T-helper 17 cell (primary cell): ENCODE results near the gene ENPEP. TPM values are rescaled to one million over a fixed set of nuclear protein-coding genes. Genes with fewer than 3 reads are reported as not detected.
"Not testable (repeated sequence)": the region's sequence is repeated elsewhere in the genome, so short reads cannot be mapped to it uniquely, and the experiment has no call there.

Experiments used
- ATAC-seq: fragments of 150-1000 bp; cut with Tn5 transposase; 2 replicates; pipeline ENCODE4 v1.10.0; 2021; ENCODE audit warnings: mild to moderate bottlenecking, moderate library complexity
- DNase-seq, 3 donors: peaks; one replicate each; pipeline versions ENCODE4 v3.0.0 to v3.0.0-alpha.2; 2020 to 2021
- H3K9me3 ChIP-seq: one replicate; pipeline ENCODE4 v1.7.0; 2013; ENCODE audit warnings: low read length, mild to moderate bottlenecking; ENCODE audit not compliant: control insufficient read depth, poor library complexity, severe bottlenecking
- H3K27ac Mint-ChIP-seq: one replicate; pipeline ENCODE4 v1.8.0; 2022; ENCODE audit warnings: mild to moderate bottlenecking, moderate library complexity, mixed read lengths
- H3K27me3 Mint-ChIP-seq: one replicate; pipeline ENCODE4 v1.8.0; 2022; ENCODE audit warnings: mixed read lengths
- H3K36me3 Mint-ChIP-seq: one replicate; pipeline ENCODE4 v1.8.0; 2022; ENCODE audit warnings: low read depth, mixed read lengths
- H3K4me1 Mint-ChIP-seq: one replicate; pipeline ENCODE4 v1.8.0; 2022; ENCODE audit warnings: mild to moderate bottlenecking, mixed read lengths
- H3K4me3 Mint-ChIP-seq: one replicate; pipeline ENCODE4 v1.8.0; 2022; ENCODE audit warnings: mild to moderate bottlenecking, moderate library complexity, mixed read lengths
- total RNA-seq, 4 donors: library from RNA in 2 of 4; stranded (reverse) in 2 of 4; gene quantifications; one replicate each; pipeline ENCODE4 v1.2.3 and lab custom pipeline; 2022 to 2026

ENPEP gene
- total RNA-seq, 2 donors from 2014 or later, result not detected

DNA sequence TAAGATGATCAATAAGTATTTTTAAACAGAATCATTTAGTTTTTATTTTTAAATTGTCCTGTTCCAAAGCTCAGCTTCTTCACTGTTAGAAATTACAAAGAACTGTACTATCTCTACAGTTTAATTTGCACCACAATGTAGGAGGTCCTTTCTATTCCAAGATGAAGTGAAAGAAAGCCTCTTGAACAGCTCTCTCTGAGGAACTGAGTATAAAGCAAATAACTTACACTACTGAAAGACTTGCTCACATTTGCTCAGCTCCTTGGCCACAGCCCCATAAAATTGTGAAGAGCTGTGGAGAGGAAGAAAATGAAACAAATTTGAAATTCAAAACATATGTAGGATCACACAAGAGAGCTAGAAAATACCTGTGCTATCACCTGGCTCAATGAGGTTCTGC lies 68.6 kb downstream of the ENPEP start:
- H3K4me1 Mint-ChIP-seq, result no peaks in the 10 kb centered on the region
- no peaks in the 10 kb centered on the region for H3K36me3 Mint-ChIP-seq
- no peak overlapping the region for H3K4me3 Mint-ChIP-seq
- ATAC-seq (no peak), DNase-seq (no peak)
- no peaks in the 10 kb centered on the region for H3K9me3 ChIP-seq
- H3K27me3 Mint-ChIP-seq, result peaks cover 25% of the 10 kb centered on the region
- H3K27ac Mint-ChIP-seq, result no peak overlapping the region

DNA sequence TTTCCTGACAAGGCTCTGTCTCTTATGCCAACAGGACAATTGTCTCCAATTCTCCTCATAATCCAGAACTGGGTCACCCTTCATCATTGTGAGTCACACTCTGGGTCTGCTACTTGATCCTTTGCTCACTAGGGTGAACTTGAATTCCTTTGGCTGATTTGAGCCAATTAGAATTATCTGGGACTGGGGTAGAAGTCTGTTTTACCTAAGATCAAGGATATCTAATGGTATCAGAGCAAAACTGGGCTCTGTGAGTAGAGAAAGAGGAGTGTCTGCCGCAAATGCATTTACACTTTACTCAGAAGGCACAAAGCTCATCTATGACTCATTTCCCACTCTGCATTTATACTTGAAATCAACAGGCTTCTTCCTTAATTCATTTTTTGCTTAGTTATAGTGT lies 74.3 kb downstream of the ENPEP start:
- DNase-seq (no peak), ATAC-seq (no peak)
- Mint-ChIP-seq H3K4me3 (no peak overlapping the region), H3K4me1 (no peaks in the 10 kb centered on the region), H3K27ac (no peak overlapping the region), H3K36me3 (no peaks in the 10 kb centered on the region), H3K27me3 (peaks cover 10% of the 10 kb centered on the region)
- H3K9me3 ChIP-seq, result no peaks in the 10 kb centered on the region

DNA sequence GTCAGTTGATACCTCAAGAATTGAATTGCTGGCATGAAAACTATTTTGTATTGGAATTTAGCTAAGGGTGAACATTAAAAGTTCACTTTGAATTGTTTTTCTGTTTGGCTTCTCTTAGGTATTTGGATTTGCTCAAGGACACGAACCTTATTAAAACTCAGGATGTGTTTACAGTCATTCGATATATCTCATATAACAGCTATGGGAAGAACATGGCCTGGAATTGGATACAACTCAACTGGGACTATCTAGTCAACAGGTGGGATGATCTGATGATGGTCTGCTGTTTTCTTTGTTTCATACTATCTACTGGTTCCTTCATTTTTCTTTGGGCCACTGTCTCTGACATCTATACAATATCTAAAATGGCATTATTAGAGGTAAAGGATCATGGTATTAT lies 77.2 kb downstream of the ENPEP start:
- no peaks in the 10 kb centered on the region for H3K9me3 ChIP-seq
- DNase-seq, result no peak
- Mint-ChIP-seq H3K27me3 (peaks cover 12% of the 10 kb centered on the region), H3K4me3 (no peak overlapping the region), H3K4me1 (no peaks in the 10 kb centered on the region), H3K36me3 (no peaks in the 10 kb centered on the region), H3K27ac (no peak overlapping the region)
- ATAC-seq, result no peak

DNA sequence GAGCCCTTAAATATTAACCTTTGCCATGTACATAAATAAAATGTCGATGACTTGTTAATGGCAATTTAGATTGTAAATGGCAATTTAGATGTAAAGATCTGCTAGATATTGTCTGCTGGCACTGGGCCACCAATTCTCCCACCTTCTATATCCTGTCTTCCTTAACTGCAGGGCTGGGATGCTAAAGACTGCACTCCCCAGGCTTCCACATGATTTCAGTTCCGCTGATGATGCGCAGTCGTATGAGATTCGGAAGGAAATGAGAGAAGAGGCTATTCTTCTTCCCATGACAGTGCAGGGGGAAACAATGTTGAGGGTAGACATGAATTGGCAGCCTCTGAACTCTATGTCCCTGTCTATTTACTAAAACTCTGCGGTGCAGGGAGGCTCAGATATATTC lies 91.3 kb downstream of the ENPEP start:
- DNase-seq (no peak), ATAC-seq (no peak)
- Mint-ChIP-seq H3K27me3 (peaks cover 21% of the 10 kb centered on the region), H3K4me1 (no peaks in the 10 kb centered on the region), H3K27ac (no peak overlapping the region), H3K4me3 (no peak overlapping the region), H3K36me3 (peaks cover 2% of the 10 kb centered on the region)
- H3K9me3 ChIP-seq, result no peaks in the 10 kb centered on the region

DNA sequence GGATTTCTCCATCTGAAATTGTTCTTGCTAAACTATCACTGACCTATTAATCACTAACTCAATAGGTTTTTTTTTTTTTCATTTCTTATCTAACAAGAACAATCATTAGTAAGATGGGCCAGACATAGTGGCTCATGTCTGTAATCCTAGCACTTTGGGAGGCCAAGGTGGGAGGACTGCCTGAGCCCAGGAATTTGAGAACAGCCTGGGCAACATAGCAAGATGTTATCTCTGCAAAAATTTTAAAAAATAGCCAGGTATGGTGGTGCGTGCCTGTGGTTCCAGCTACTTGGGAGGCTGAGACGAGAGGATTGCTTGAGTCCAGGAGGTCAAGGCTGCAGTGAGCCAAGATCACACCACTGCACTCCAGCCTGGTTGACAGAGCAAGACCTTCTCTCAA lies 100.7 kb downstream of the ENPEP start:
- not testable (repeated sequence) for H3K27ac Mint-ChIP-seq, H3K36me3 Mint-ChIP-seq, H3K27me3 Mint-ChIP-seq, H3K4me1 Mint-ChIP-seq, H3K9me3 ChIP-seq, ATAC-seq, DNase-seq, H3K4me3 Mint-ChIP-seq

DNA sequence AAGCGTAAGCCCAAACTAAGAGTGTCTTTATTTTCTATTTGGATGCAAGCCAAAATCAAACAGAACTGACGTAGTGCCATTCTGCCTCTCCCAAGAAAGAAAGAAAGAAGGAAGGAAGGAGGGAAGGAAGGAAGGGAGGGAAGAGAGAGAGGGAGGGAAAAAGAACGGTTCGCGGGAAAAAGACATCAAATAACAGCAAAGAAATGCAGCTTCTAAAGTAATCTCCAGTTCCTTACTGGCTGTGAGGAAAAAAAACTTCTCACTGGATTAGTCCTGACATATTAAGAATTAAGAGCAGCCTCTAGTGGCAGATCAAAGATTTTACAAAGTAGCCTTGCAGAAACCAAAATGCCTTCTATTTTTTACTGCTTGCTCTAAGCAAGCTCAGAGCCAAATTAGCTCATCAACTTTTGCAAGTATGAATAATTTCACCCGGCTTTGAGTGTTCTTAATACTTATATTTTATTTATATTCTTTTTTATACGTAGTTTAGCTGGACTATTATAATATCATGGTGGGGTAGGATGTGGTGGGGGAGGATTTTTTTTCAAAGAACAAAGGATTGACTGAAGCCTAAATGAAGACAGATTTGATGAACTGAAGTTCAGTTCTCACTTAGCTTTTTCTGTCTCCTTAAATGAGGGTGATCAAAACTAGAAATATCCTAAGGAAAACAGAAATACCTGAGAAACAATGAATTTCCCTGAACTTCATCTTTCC lies 110.3 kb downstream of the ENPEP start:
- H3K9me3 ChIP-seq, result no peaks in the 10 kb centered on the region
- H3K4me1 Mint-ChIP-seq, result no peaks in the 10 kb centered on the region
- H3K36me3 Mint-ChIP-seq, result no peaks in the 10 kb centered on the region
- DNase-seq (no peak), ATAC-seq (no peak)
- no peak overlapping the region for H3K27ac Mint-ChIP-seq
- H3K27me3 Mint-ChIP-seq, result peaks cover 23% of the 10 kb centered on the region
- no peak overlapping the region for H3K4me3 Mint-ChIP-seq

DNA sequence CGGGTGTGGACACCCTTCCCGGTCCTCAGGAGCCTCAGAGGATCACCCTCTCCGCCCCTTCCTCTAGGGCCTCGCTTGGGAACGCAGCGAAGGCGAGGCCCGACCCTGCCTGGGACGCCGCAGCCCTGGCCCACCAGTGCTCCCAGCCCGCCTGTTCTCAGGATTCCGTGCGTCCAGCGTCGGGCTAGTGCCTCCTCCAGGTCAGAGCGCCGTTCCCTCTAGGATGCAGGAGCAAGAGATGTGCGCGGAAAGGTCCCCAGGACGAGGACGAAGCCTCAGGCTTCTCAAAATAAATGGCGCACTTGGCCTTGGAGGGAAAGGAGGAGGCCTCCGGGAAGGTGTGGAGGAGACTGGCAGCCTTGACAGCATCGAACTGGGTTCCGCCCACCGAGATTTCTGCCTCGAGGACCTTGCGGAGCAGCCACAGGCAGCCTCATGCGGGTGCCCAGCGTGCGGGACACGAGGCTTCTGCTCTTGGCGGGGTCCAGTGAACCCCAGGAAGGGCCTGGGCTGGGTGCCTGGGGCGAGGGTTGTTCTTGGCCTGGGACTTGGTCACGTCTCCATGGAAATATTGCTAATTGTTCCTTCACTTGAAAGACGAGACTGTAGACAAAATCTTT lies 111.8 kb downstream of the ENPEP start:
- ATAC-seq, result no peak
- no peaks in the 10 kb centered on the region for H3K4me1 Mint-ChIP-seq
- H3K9me3 ChIP-seq, result no peaks in the 10 kb centered on the region
- H3K27ac Mint-ChIP-seq, result no peak overlapping the region
- no peak overlapping the region for H3K4me3 Mint-ChIP-seq
- DNase-seq, result no peak
- H3K27me3 Mint-ChIP-seq, result peaks cover 15% of the 10 kb centered on the region
- no peaks in the 10 kb centered on the region for H3K36me3 Mint-ChIP-seq

DNA sequence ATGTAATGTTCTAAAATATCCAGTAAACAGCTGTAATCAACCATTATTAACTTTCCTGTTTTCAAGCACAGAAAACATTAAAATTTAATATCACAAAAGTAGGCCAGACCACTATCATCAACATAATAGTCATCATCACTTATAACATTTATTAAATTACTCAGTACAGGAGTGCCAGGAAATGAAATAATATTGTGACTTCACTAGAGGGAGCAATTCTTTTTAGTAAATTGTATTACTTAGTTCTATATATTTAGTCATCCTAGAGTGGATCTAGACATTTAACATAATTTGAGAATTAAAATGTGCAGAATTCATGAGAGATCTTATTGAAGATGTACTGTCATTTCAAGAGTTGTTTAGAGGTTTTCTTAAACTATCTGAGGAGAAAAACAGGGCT lies 113.3 kb downstream of the ENPEP start:
- no peak overlapping the region for H3K27ac Mint-ChIP-seq
- DNase-seq, result no peak
- no peaks in the 10 kb centered on the region for H3K36me3 Mint-ChIP-seq
- no peaks in the 10 kb centered on the region for H3K4me1 Mint-ChIP-seq
- H3K4me3 Mint-ChIP-seq, result no peak overlapping the region
- no peaks in the 10 kb centered on the region for H3K9me3 ChIP-seq
- H3K27me3 Mint-ChIP-seq, result peaks cover 5% of the 10 kb centered on the region
- no peak for ATAC-seq

DNA sequence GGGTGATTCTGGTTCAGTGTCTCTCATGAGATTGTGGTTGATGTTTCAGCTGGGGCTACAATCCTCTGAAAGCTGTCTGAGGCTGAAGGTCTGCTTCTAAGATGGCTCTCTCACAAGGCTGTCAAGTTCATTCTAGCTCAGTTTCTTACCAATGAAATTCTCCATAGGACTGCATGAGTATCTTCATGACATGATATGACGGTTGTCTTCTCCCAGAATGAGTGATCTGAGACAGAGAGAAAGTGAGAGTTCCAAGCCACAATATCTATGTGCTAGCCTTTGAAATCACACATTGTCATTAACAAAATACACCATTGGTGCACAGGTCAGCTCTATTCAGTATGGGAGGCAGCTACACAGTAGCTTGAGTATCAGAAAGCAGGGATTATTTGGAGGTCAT lies 119.6 kb downstream of the ENPEP start:
- no peak overlapping the region for H3K27ac Mint-ChIP-seq
- no peaks in the 10 kb centered on the region for H3K9me3 ChIP-seq
- no peak overlapping the region for H3K4me3 Mint-ChIP-seq
- no peaks in the 10 kb centered on the region for H3K36me3 Mint-ChIP-seq
- no peaks in the 10 kb centered on the region for H3K4me1 Mint-ChIP-seq
- no peak for DNase-seq
- no peak for ATAC-seq
- H3K27me3 Mint-ChIP-seq, result peaks cover 3% of the 10 kb centered on the region

DNA sequence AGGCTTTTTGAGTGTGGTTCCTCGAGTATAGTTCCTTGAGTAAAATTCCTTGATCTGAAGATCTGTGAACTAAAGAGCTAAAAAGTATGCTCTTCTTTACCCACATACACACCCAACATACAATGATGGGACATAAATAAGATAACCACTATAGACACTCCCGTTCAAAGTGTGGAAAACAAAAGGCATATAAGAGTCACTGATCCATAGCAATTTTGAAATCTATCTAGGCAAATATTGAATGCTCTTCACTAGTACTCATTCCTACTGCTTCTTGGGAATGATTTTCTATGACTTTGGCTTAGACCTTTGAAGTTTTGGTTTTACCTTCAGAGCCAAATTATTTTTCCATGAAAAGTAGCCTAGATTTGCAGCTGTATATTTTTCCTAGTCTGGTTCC lies 120.5 kb downstream of the ENPEP start:
- ATAC-seq (no peak), DNase-seq (no peak)
- Mint-ChIP-seq H3K36me3 (no peaks in the 10 kb centered on the region), H3K27me3 (no peaks in the 10 kb centered on the region), H3K27ac (no peak overlapping the region), H3K4me3 (no peak overlapping the region), H3K4me1 (no peaks in the 10 kb centered on the region)
- H3K9me3 ChIP-seq, result no peaks in the 10 kb centered on the region

DNA sequence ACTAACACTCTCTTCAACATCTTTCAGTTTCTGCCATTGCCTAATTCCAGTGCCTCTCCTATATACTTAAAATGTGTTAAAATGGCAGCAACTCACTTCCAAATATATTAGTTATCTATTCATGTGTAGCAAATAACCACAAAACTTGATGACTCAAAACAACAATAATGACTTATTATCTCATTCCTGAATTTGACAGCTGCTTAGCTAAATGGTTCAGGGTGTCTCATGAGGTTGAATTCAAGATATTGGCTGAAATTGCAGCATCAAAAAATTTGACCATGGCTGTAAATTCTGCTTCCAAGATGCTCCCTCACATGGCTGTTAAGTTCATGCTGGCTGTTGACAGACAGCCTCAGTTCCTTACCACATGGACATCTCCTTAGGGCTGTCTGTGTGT lies 121.6 kb downstream of the ENPEP start:
- Mint-ChIP-seq H3K4me3 (no peak overlapping the region), H3K27ac (no peak overlapping the region), H3K27me3 (no peaks in the 10 kb centered on the region), H3K36me3 (no peaks in the 10 kb centered on the region), H3K4me1 (no peaks in the 10 kb centered on the region)
- no peaks in the 10 kb centered on the region for H3K9me3 ChIP-seq
- DNase-seq (no peak), ATAC-seq (no peak)

DNA sequence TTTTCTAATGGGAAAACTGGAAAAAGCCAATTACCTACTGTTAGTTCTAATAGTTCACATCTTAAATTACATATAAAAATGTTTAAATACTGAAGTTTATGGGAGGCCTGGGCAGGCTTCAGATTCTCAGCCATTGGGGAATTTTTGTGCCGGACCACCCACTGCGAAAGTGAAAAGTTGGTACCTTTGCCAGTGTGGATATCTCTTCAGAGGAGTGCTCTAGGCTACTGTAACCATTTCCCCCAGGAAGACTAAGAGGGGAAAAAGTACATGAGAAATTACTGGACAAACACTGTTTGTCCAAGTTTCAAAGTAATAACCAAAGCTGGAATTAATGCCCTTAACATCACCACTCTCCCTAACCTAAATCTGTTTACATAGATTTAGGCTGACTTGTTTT lies 126.1 kb downstream of the ENPEP start:
- H3K4me1 Mint-ChIP-seq, result no peaks in the 10 kb centered on the region
- H3K27ac Mint-ChIP-seq, result no peak overlapping the region
- ATAC-seq, result no peak

DNA sequence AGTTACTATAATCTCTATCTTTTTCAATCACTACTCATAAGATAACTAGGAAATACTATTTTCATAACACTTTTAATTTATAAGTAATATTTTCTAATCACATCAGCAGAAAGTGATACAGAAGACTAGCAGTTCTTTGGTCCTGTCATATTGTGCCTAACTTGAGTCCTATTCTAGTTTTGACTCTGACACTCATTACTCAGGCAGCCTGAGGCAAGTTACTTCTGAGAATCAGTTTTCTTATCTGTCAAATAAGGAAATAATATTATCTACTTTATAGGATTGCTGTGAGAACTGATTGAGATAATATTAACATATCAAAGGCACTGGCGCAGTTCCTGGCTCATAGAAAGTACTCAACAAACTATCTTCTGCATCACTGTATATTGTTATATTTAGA lies 129.1 kb downstream of the ENPEP start:
- H3K27ac Mint-ChIP-seq, result no peak overlapping the region
- H3K27me3 Mint-ChIP-seq, result peaks cover 34% of the 10 kb centered on the region
- ATAC-seq (no peak), DNase-seq (no peak)
- no peaks in the 10 kb centered on the region for H3K9me3 ChIP-seq
- H3K4me1 Mint-ChIP-seq, result no peaks in the 10 kb centered on the region
- H3K4me3 Mint-ChIP-seq, result no peak overlapping the region
- H3K36me3 Mint-ChIP-seq, result peaks cover 4% of the 10 kb centered on the region

More for the DNA sequence above, 126.1 kb downstream of the ENPEP start:
- Mint-ChIP-seq H3K4me3 (no peak overlapping the region), H3K27me3 (peaks cover 12% of the 10 kb centered on the region), H3K36me3 (no peaks in the 10 kb centered on the region)
- H3K9me3 ChIP-seq, result no peaks in the 10 kb centered on the region
- no peak for DNase-seq
